ENCODE results near the gene IL7R.
"Not testable (repeated sequence)": the region's sequence is repeated elsewhere in the genome, so short reads cannot be mapped to it uniquely, and the experiment has no call there.

IL7R gene

DNA sequence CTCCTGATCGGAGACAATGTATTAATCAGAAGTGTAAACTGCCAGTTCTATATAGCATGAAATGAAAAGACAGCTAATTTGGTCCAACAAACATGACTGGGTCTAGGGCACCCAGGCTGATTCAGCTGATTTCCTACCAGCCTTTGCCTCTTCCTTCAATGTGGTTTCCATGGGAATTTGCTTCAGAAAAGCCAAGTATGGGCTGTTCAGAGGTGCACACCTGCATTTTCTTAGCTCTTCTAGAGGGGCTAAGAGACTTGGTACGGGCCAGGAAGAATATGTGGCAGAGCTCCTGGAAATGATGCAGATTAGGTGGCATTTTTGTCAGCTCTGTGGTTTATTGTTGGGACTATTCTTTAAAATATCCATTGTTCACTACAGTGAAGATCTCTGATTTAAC is 22.4 kb downstream of the IL7R start:
- no peak overlapping the region for H3K4me3 ChIP-seq (ENCODE audit: low read length)
- H3K9me3 ChIP-seq (replicated peaks; ENCODE audit: low read length), result no peaks in the 10 kb centered on the region
- H3K9ac ChIP-seq (ENCODE audit: low read depth, low read length), result no peak overlapping the region
- H3K36me3 ChIP-seq (ENCODE audit: insufficient read depth, low read length), result peaks cover 7% of the 10 kb centered on the region
- no peak overlapping the region for H3K4me2 ChIP-seq (ENCODE audit: low read length)
- H3K27me3 ChIP-seq (ENCODE audit: control insufficient read depth, insufficient read depth, low read length), result no peaks in the 10 kb centered on the region
- H3K4me1 ChIP-seq (ENCODE audit: control insufficient read depth, insufficient read depth, low read length), result peaks cover 13% of the 10 kb centered on the region

DNA sequence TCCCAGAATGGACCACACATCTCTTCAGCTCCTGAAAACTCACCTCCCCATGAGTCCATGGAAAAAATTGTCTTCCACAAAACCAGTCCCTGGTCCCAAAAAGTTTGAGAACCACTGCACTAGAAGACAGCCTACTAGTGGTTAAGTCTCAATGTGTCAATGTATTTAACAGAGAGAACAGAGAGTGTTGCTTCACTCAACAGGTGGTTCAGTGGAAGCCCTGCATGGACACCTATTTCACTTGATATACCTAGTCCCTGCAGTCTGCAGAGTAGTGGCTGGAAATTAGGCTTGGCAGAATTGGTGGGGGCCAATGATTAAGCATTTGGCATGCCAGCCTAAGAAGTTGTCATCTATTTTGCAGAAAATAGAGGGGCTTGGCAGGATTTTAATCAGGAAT is 23.0 kb downstream of the IL7R start:
- Histone ChIP-seq H3K9me3 (replicated peaks; ENCODE audit: low read length) (no peaks in the 10 kb centered on the region), H3K4me2 (ENCODE audit: low read length) (no peak overlapping the region), H3K4me3 (ENCODE audit: low read length) (no peak overlapping the region), H3K4me1 (ENCODE audit: control insufficient read depth, insufficient read depth, low read length) (peaks cover 19% of the 10 kb centered on the region), H3K9ac (ENCODE audit: low read depth, low read length) (no peak overlapping the region), H3K36me3 (ENCODE audit: insufficient read depth, low read length) (peaks cover 7% of the 10 kb centered on the region), H3K27me3 (ENCODE audit: control insufficient read depth, insufficient read depth, low read length) (no peaks in the 10 kb centered on the region)

DNA sequence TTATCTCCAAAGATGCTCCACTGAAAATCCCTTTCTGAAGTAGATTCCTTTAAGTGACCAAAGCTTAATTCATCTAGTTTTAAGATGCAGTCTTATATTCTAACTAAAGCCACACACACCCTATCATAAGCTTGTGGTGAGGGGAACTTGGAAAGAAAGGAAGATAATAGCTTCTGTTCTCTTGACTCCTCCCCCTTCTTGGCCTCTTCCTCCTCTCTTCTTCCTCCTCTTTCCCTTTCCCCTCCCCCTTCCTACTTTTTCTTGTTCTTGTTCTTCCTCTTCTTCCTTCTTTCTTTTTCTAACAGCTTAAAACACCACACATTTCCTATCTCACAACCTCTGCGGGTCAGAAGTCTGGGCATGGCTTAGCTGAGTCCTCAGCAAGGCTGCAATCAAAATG is 23.5 kb downstream of the IL7R start:
- Histone ChIP-seq H3K4me3 (ENCODE audit: low read length) (no peak overlapping the region), H3K36me3 (ENCODE audit: insufficient read depth, low read length) (peaks cover 7% of the 10 kb centered on the region), H3K4me1 (ENCODE audit: control insufficient read depth, insufficient read depth, low read length) (peaks cover 24% of the 10 kb centered on the region), H3K4me2 (ENCODE audit: low read length) (no peak overlapping the region), H3K27me3 (ENCODE audit: control insufficient read depth, insufficient read depth, low read length) (no peaks in the 10 kb centered on the region), H3K9me3 (replicated peaks; ENCODE audit: low read length) (no peaks in the 10 kb centered on the region), H3K9ac (ENCODE audit: low read depth, low read length) (no peak overlapping the region)

DNA sequence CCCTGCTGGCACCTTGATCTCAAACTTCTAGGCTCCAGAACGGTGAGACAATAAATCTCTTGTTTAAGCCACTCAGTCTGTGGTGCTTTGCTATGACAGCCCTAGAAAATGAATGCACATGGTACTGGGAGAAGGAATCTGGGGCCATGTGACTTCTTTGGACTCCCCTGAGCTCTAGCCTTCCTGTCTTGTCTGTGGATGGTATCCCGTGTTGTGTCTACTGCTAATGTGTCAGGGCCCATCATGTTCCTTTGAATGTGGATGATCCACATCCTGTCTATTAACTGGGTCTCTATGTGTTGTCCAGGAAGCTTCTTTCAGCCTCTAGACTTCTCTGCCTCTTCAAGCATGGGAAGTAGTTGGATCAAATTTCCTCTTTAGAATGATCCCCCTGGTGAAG is 25.1 kb downstream of the IL7R start:
- Histone ChIP-seq H3K27me3 (ENCODE audit: control insufficient read depth, insufficient read depth, low read length) (no peaks in the 10 kb centered on the region), H3K4me1 (ENCODE audit: control insufficient read depth, insufficient read depth, low read length) (peaks cover 21% of the 10 kb centered on the region), H3K9me3 (replicated peaks; ENCODE audit: low read length) (no peaks in the 10 kb centered on the region), H3K4me2 (ENCODE audit: low read length) (no peak overlapping the region), H3K9ac (ENCODE audit: low read depth, low read length) (no peak overlapping the region), H3K36me3 (ENCODE audit: insufficient read depth, low read length) (no peaks in the 10 kb centered on the region), H3K4me3 (ENCODE audit: low read length) (no peak overlapping the region)

DNA sequence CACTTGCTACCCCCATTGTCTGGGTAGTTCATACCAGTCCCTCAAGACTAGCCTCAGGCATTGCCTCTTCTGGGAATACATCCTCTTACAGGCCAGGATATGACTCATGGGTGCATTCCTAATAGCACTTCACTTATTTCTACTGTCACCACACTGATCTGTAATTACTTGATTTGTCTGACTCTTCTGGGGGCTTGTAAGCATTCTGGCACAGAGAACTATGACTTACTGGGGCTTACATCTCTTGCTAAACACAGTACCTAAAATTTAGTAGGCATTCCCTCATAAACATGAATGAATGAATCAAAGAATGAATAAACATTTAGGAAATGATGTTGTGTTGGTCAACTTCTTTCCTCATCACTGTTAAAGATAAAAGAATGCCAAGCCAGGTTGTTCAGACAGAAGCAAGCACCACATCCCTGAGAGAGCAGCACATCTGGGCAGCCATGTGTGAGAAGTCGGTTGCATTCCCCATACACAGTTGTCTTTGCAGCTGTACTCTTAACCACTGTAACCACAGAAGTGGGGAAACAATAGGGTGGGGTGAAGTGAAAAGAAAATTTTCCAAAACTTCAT is 27.6 kb downstream of the IL7R start:
- no peaks in the 10 kb centered on the region for H3K9me3 ChIP-seq (replicated peaks; ENCODE audit: low read length)
- H3K36me3 ChIP-seq (ENCODE audit: insufficient read depth, low read length), result no peaks in the 10 kb centered on the region
- no peaks in the 10 kb centered on the region for H3K27me3 ChIP-seq (ENCODE audit: control insufficient read depth, insufficient read depth, low read length)
- H3K4me1 ChIP-seq (ENCODE audit: control insufficient read depth, insufficient read depth, low read length), result peaks cover 17% of the 10 kb centered on the region
- no peak overlapping the region for H3K9ac ChIP-seq (ENCODE audit: low read depth, low read length)
- peak overlapping the region; percentile 2 for H3K4me2 ChIP-seq (ENCODE audit: low read length)
- no peak overlapping the region for H3K4me3 ChIP-seq (ENCODE audit: low read length)

DNA sequence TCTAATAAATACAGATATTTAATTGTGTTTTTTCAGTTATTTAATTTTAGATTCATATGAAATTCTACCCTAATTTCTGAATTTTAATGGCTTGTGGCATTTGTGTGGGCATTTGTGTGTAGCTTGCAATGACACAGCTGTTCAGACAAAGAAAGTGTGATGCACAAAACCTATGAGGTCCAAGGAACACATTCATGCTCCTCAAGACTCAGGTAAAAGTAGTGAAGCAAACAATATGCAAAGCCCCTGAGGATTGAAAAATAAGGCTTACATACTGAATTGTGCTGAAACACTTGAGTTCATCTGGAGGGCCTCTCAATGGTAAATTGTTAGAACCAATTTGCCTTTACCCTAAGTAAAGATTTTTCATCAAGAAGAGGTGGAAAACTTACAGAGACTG is 28.1 kb downstream of the IL7R start:
- peaks cover 17% of the 10 kb centered on the region for H3K4me1 ChIP-seq (ENCODE audit: control insufficient read depth, insufficient read depth, low read length)

DNA sequence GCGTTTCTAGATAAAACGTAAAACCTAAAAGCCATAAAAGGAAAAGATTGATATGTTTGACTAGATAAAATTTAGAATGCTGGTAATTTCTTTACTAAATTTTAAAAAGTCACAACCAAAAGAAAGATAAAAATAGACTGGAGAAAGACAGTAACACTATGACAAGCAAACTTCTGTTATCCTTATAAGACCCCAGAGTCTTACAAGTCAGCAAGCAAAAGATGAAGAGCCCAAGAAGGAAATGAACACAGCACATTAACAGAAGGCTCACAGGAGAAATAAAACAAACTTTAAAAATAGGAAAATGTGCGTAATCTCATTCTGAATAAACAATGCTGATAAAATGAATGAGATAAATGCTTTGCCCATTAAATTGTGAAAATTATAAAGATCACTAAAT is 29.7 kb downstream of the IL7R start:
- Histone ChIP-seq H3K4me1 (ENCODE audit: control insufficient read depth, insufficient read depth, low read length) (peaks cover 17% of the 10 kb centered on the region), H3K27me3 (ENCODE audit: control insufficient read depth, insufficient read depth, low read length) (no peaks in the 10 kb centered on the region), H3K4me2 (ENCODE audit: low read length) (no peak overlapping the region), H3K9me3 (replicated peaks; ENCODE audit: low read length) (no peaks in the 10 kb centered on the region), H3K9ac (ENCODE audit: low read depth, low read length) (no peak overlapping the region), H3K36me3 (ENCODE audit: insufficient read depth, low read length) (no peaks in the 10 kb centered on the region), H3K4me3 (ENCODE audit: low read length) (no peak overlapping the region)

More for the DNA sequence above, 28.1 kb downstream of the IL7R start:
- no peak overlapping the region for H3K9ac ChIP-seq (ENCODE audit: low read depth, low read length)
- H3K4me3 ChIP-seq (ENCODE audit: low read length), result no peak overlapping the region
- no peaks in the 10 kb centered on the region for H3K36me3 ChIP-seq (ENCODE audit: insufficient read depth, low read length)
- no peak overlapping the region for H3K4me2 ChIP-seq (ENCODE audit: low read length)
- no peaks in the 10 kb centered on the region for H3K9me3 ChIP-seq (replicated peaks; ENCODE audit: low read length)
- H3K27me3 ChIP-seq (ENCODE audit: control insufficient read depth, insufficient read depth, low read length), result no peaks in the 10 kb centered on the region

DNA sequence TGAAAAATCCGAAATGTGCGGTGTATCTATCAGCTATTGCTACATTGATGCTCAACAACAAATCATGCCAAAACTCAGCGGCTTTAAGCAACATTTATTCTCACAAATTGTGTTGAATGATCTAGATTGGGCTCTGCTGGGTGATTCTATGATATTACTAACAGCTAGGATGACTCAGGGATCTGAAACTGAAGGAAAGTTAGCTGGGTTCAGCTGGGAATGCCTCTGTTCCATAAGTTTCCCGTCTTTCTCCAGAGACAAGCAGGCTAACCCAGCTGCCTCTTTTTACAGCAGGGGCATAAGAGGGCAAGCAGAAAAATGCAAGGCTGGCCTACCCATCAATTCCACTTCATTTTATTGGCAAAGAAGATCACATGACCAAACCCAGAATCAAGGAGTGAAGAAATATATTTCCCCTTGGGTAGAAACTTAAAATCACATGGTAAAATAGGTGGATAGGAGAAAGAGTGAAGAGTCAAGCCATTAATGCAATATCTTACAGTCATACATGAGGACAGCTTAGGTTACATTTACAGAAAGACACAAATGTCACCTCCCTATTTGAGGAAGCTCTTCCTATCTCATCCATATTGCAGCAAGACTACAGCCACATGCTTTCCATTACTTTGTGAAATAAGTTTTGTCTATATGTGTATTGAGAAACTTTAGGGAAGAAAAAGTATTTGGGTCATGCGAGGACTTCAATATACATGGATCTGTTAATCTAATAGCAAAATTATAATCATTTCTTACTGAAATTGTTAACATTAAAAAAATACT is 30.8 kb downstream of the IL7R start:
- Histone ChIP-seq H3K4me2 (ENCODE audit: low read length) (no peak overlapping the region), H3K4me1 (ENCODE audit: control insufficient read depth, insufficient read depth, low read length) (peaks cover 17% of the 10 kb centered on the region), H3K4me3 (ENCODE audit: low read length) (no peak overlapping the region), H3K27me3 (ENCODE audit: control insufficient read depth, insufficient read depth, low read length) (no peaks in the 10 kb centered on the region), H3K36me3 (ENCODE audit: insufficient read depth, low read length) (no peaks in the 10 kb centered on the region), H3K9me3 (replicated peaks; ENCODE audit: low read length) (no peaks in the 10 kb centered on the region), H3K9ac (ENCODE audit: low read depth, low read length) (no peak overlapping the region)

DNA sequence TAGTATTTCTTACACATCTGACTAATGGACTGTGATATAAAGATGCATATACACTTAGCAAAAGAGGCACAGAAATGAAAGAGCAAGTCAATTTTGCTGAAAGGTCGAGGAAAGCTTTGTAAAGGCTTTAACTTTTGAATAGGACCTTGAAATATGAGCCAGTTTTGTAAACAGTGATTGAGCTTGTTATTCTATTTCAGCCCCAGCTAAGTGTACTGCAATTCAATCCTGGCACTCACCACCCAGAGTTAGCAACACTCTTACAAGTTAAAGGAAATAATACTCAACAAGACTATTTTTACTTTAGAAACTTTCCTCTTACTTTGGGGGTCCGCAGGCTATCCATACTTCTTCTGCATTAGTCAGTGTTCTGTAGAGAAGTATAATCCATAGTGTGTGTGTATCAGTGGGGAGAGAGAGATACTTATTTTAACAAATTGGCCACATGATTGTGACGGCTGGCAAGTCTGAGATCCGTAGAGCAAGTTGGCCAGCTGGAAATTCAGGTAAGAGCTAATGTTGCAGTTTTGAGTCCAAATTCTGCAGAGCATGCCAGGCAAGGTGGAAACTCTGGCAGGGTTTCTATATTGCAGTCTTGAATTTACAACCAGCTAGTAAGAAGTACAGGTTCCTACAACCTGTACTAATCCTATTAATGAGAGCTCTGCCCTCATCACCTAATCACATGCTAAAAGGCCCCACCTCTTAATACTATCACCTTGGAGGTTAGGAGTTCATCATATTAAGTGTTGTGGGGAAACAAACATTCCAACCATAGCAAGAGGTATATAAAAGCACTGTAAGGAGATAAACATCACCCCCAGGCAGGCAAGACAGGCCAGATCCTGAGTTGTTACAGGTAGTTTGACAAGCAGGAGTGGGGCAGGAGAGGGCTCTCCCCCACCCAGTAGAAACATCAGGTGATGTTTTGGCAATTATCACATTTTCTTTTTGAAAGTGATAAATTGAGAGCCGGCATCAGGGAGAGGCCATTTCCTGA is 33.6 kb downstream of the IL7R start:
- no peak overlapping the region for H3K4me3 ChIP-seq (ENCODE audit: low read length)
- H3K4me1 ChIP-seq (ENCODE audit: control insufficient read depth, insufficient read depth, low read length), result no peaks in the 10 kb centered on the region
- H3K9ac ChIP-seq (ENCODE audit: low read depth, low read length), result no peak overlapping the region
- no peaks in the 10 kb centered on the region for H3K27me3 ChIP-seq (ENCODE audit: control insufficient read depth, insufficient read depth, low read length)
- H3K9me3 ChIP-seq (replicated peaks; ENCODE audit: low read length), result no peaks in the 10 kb centered on the region
- no peak overlapping the region for H3K4me2 ChIP-seq (ENCODE audit: low read length)
- H3K36me3 ChIP-seq (ENCODE audit: insufficient read depth, low read length), result no peaks in the 10 kb centered on the region

DNA sequence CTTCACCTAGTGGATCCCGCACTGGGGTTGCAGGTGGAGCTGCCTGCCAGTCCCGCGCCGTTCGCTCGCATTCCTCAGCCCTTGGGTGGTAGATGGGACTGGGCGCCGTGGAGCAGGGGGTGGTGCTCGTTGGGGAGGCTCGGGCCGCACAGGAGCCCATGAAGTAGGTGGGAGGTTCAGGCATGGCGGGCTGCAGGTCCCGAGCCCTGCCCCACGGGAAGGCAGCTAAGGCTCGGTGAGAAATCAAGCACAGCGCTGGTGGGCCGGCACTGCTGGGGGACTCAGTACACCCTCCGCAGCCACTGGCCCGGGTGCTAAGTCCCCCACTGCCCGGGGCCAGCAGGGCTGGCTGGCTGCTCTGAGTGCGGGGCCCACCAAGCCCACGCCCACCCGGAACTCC is 36.1 kb downstream of the IL7R start:
- not testable (repeated sequence) for H3K4me2 ChIP-seq (ENCODE audit: low read length); H3K36me3 ChIP-seq (ENCODE audit: insufficient read depth, low read length); H3K4me3 ChIP-seq (ENCODE audit: low read length); H3K9ac ChIP-seq (ENCODE audit: low read depth, low read length); H3K9me3 ChIP-seq (replicated peaks; ENCODE audit: low read length); H3K27me3 ChIP-seq (ENCODE audit: control insufficient read depth, insufficient read depth, low read length); H3K4me1 ChIP-seq (ENCODE audit: control insufficient read depth, insufficient read depth, low read length)

DNA sequence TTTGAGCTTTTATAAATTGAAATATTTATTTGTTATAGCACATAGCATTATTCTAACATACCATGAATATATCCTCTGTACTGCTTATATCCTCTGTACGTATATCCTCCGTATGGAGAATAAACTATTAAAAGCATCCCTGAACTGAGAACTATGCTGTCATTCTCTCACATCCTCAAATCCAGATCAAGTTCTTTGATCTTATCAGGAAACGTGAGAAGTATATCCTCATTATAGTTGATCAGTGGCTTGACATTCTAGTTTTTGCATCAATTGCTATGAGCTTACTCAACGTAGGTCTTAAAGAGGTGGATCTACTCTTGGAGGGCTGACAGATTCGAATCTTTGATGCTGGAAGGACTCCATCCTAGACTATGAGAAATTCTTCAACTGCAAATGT is 37.4 kb downstream of the IL7R start:
- Histone ChIP-seq H3K4me1 (ENCODE audit: control insufficient read depth, insufficient read depth, low read length) (peaks cover 3% of the 10 kb centered on the region), H3K9ac (ENCODE audit: low read depth, low read length) (no peak overlapping the region), H3K4me3 (ENCODE audit: low read length) (no peak overlapping the region), H3K9me3 (replicated peaks; ENCODE audit: low read length) (no peaks in the 10 kb centered on the region), H3K27me3 (ENCODE audit: control insufficient read depth, insufficient read depth, low read length) (no peaks in the 10 kb centered on the region), H3K36me3 (ENCODE audit: insufficient read depth, low read length) (no peaks in the 10 kb centered on the region), H3K4me2 (ENCODE audit: low read length) (no peak overlapping the region)

Measured in skeletal muscle satellite cell (primary cell).